ENCODE data around the gene GPR35.

Gene GPR35

GRCh38 chr2:240624950-240625621, at the start of gene GPR35:
Gene GPR35 (plus strand): TSS chr2:240625480. CDS start chr2:240629953, 4,473 bp downstream.
- no peaks in the 10 kb centered on the region for H3K36me3 Mint-ChIP-seq (ENCODE audit: low read depth)
- TF ChIP-seq, protein P1, sequence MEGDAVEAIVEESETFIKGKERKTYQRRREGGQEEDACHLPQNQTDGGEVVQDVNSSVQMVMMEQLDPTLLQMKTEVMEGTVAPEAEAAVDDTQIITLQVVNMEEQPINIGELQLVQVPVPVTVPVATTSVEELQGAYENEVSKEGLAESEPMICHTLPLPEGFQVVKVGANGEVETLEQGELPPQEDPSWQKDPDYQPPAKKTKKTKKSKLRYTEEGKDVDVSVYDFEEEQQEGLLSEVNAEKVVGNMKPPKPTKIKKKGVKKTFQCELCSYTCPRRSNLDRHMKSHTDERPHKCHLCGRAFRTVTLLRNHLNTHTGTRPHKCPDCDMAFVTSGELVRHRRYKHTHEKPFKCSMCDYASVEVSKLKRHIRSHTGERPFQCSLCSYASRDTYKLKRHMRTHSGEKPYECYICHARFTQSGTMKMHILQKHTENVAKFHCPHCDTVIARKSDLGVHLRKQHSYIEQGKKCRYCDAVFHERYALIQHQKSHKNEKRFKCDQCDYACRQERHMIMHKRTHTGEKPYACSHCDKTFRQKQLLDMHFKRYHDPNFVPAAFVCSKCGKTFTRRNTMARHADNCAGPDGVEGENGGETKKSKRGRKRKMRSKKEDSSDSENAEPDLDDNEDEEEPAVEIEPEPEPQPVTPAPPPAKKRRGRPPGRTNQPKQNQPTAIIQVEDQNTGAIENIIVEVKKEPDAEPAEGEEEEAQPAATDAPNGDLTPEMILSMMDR (IDR thresholded peaks at IDR 0.05) = no peak
- no peak within 1 kb of the TSS for H3K4me3 Mint-ChIP-seq
- H3K9me3 Mint-ChIP-seq = no peaks in the 10 kb centered on the region
- peak within 1 kb of the TSS; percentile 51 for H3K27ac Mint-ChIP-seq
- DNase-seq = no peak
- peaks cover 10% of the 10 kb centered on the region for H3K27me3 Mint-ChIP-seq (ENCODE audit: low read depth, poor library complexity)
- H3K4me1 Mint-ChIP-seq = peaks cover 36% of the 10 kb centered on the region

DNA sequence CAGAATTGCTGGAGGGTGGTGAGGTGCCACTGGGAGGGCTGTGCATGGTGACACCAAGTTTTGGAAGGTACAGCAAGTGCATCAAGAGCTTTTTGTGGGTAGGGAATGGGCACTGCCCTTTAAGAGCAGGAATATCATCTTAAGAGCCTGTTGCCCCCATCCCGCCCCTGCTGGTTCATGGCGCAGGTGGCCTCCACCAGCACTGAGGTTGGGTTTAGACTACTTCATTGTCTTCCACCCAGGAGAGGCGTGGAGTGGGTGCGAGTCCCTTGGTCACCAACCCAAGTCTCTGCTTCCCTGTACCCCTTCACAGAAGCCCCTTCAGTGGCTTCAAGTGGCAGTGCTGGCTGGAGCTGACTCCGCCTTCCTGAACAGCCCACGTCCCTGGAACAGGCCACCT, 49.2 kb upstream of the GPR35 start:
- TF ChIP-seq, protein P1 (IDR thresholded peaks at IDR 0.05) = no peak
- peaks cover 12% of the 10 kb centered on the region for H3K36me3 Mint-ChIP-seq (ENCODE audit: low read depth)
- DNase-seq = no peak
- H3K9me3 Mint-ChIP-seq = peaks cover 4% of the 10 kb centered on the region
- H3K27ac Mint-ChIP-seq = peak overlapping the region; percentile 32
- no peak overlapping the region for H3K4me3 Mint-ChIP-seq
- H3K27me3 Mint-ChIP-seq (ENCODE audit: low read depth, poor library complexity) = no peaks in the 10 kb centered on the region
- peaks cover 7% of the 10 kb centered on the region for H3K4me1 Mint-ChIP-seq

DNA sequence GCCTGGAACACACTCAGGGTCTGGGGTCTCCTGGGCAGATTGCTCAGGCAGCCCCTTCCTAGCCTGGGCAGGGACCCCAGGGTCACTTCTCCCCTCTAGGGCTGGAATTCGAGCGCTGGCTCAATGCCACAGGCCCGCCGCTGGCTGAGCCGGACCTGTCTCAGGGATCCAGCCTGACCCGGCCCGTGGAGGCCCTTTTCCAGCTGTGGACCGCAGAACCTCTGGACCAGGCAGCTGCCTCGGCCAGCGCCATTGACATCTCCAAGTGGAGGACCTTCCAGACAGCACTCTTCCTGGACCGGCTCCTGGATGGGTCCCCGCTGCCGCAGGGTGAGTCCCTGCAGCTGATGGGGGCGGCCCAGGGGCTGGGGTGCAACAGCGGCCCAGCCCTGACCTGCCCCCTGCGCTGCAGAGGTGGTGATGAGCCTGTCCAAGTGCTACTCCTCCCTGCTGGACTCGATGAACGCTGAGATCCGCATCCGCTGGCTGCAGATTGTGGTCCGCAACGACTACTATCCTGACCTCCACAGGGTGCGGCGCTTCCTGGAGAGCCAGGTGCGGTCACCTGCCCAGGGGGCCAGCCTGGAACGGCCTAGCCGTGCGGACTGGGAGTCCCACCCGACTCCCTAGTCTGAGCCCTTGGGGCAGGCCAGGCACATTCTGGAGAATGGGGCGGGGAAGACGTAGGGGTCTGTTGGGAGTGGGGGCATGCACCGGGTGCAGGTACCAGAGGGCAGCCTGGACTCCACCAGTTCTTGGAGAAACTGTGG, 48.7 kb upstream of the GPR35 start:
- Mint-ChIP-seq H3K4me1 (peaks cover 7% of the 10 kb centered on the region), H3K36me3 (ENCODE audit: low read depth) (peaks cover 17% of the 10 kb centered on the region), H3K27me3 (ENCODE audit: low read depth, poor library complexity) (no peaks in the 10 kb centered on the region), H3K27ac (no peak overlapping the region), H3K4me3 (no peak overlapping the region), H3K9me3 (peaks cover 8% of the 10 kb centered on the region)
- TF ChIP-seq, protein P1 (IDR thresholded peaks at IDR 0.05) = no peak
- DNase-seq = no peak

GRCh38 chr2:240577281-240578109, 47.8 kb upstream of the GPR35 start:
- no peak overlapping the region for H3K27ac Mint-ChIP-seq
- peaks cover 7% of the 10 kb centered on the region for H3K4me1 Mint-ChIP-seq
- peaks cover 26% of the 10 kb centered on the region for H3K36me3 Mint-ChIP-seq (ENCODE audit: low read depth)
- no peaks in the 10 kb centered on the region for H3K27me3 Mint-ChIP-seq (ENCODE audit: low read depth, poor library complexity)
- DNase-seq = no peak
- H3K4me3 Mint-ChIP-seq = no peak overlapping the region
- TF ChIP-seq, protein P1 (IDR thresholded peaks at IDR 0.05) = no peak
- peaks cover 15% of the 10 kb centered on the region for H3K9me3 Mint-ChIP-seq

GRCh38 chr2:240578110-240578450, 47.2 kb upstream of the GPR35 start:
- Mint-ChIP-seq H3K27me3 (ENCODE audit: low read depth, poor library complexity) (no peaks in the 10 kb centered on the region), H3K4me3 (no peak overlapping the region), H3K9me3 (peaks cover 15% of the 10 kb centered on the region), H3K4me1 (peaks cover 7% of the 10 kb centered on the region), H3K27ac (no peak overlapping the region), H3K36me3 (ENCODE audit: low read depth) (peaks cover 32% of the 10 kb centered on the region)
- no peak for DNase-seq
- TF ChIP-seq, protein P1 (IDR thresholded peaks at IDR 0.05) = no peak

Data from nephron progenitor cell (in vitro differentiated cells).